ENCODE results near the gene BUD13. TPM values are rescaled to one million over a fixed set of nuclear protein-coding genes. Genes with fewer than 3 reads are reported as not detected.

The BUD13 gene
- total and polyA plus RNA-seq, 2 of the 13 experiments (the other 11 are each of a cell fraction or from before 2014, with no cell fraction given) = 13.3 to 25.9 TPM

GRCh38 chr11:116807601-116808261, 34.9 kb upstream of the BUD13 start (continued):
- TF ChIP-seq PREB (CRISPR knock-in tag; IDR thresholded peaks at IDR 0.05) (no peak), MNT (IDR thresholded peaks at IDR 0.05) (no peak), ZNF577 (CRISPR knock-in tag; IDR thresholded peaks at IDR 0.05; ENCODE audit: borderline replicate concordance, low read depth) (no peak), ZNF619 (CRISPR knock-in tag; IDR thresholded peaks at IDR 0.05) (no peak), HDAC1 (CRISPR knock-in tag; IDR thresholded peaks at IDR 0.05) (no peak), ATF7 (IDR thresholded peaks at IDR 0.05) (no peak), ATF7 (CRISPR knock-in tag; IDR thresholded peaks at IDR 0.05) (no peak), KLF12 (CRISPR knock-in tag; IDR thresholded peaks at IDR 0.05; ENCODE audit: borderline replicate concordance) (no peak), RBM39 (IDR thresholded peaks at IDR 0.05; ENCODE audit: low read depth, low read length, poor library complexity, severe bottlenecking) (no peak), SAFB2 (CRISPR knock-in tag; IDR thresholded peaks at IDR 0.05; ENCODE audit: borderline replicate concordance, low read depth) (no peak), ZSCAN5A (CRISPR knock-in tag; IDR thresholded peaks at IDR 0.05; ENCODE audit: borderline replicate concordance) (no peak), KDM2A (CRISPR knock-in tag; IDR thresholded peaks at IDR 0.05; ENCODE audit: borderline replicate concordance, low read depth) (0 out of 2 replicates have a peak, but pooled peaks have one; percentile 24), FOXP4 (CRISPR knock-in tag; IDR thresholded peaks at IDR 0.05) (no peak), MYPOP (CRISPR knock-in tag; IDR thresholded peaks at IDR 0.05) (no peak), ATF7-NPFF (CRISPR knock-in tag; IDR thresholded peaks at IDR 0.05; ENCODE audit: low read depth) (no peak), ZFP91 (CRISPR knock-in tag; IDR thresholded peaks at IDR 0.05; ENCODE audit: borderline replicate concordance) (0 out of 2 replicates have a peak, but pooled peaks have one; percentile 11), KLF16 (CRISPR knock-in tag; IDR thresholded peaks at IDR 0.05) (no peak), MIER2 (CRISPR knock-in tag; IDR thresholded peaks at IDR 0.05) (no peak), DMAP1 (CRISPR knock-in tag; IDR thresholded peaks at IDR 0.05) (no peak), MIXL1 (CRISPR knock-in tag; IDR thresholded peaks at IDR 0.05) (no peak), ZNF816 (CRISPR knock-in tag; IDR thresholded peaks at IDR 0.05; ENCODE audit: borderline replicate concordance) (no peak)

Measured in HepG2 (cell line).